HCT116 (cell line): ENCODE results near the gene FAM50A. TPM values are rescaled to one million over a fixed set of nuclear protein-coding genes. Genes with fewer than 3 reads are reported as not detected.

Experiments
- ATAC-seq: fragments of 200-7000 bp; cut with Tn5 transposase; 2 replicates; pipeline ENCODE4 v1.9.1; 2020; ENCODE audit warnings: mild to moderate bottlenecking, moderate library complexity
- BruUV-seq: library from RNA; stranded (reverse); fragments of 400-500 nt; replicated peaks from 2 replicates; lab custom pipeline; 2021; lab: Mats Ljungman, UMichigan
- CTCF ChIA-PET: fragments of 300-600 bp; sonication (Branson Sonifier 250); formaldehyde crosslinking; loops from one replicate; lab custom pipeline; 2021; ENCODE audit warnings: antibody characterized with exemption; lab: Charles Lee
- POLR2A ChIA-PET: fragments of 300-600, 350-600 bp; sonication (Branson Sonifier 250); formaldehyde crosslinking; loops from one replicate; lab custom pipeline; 2021; ENCODE audit warnings: antibody characterized with exemption; lab: Charles Lee
- RAD21 ChIA-PET, 2 experiments: fragments of 300-600 bp; sonication (Branson Sonifier 250); formaldehyde crosslinking; loops; one replicate each; lab custom pipeline; 2023; ENCODE audit warnings: low total read pairs in 2 of 2; ENCODE audit not compliant: uncharacterized antibody in 2 of 2, unreplicated experiment in 2 of 2, low non-redundant PET in 1 of 2; lab: Charles Lee
- DNase-seq: peaks from one replicate; pipeline ENCODE4 v3.0.0-alpha.2; 2010; ENCODE audit warnings: low read depth, low spot score
- H2AFZ ChIP-seq: fragments of 200-600 bp; shearing (Covaris generic), sonication (generic); 2 replicates; pipeline ENCODE4 v1.6.1; 2017; ENCODE audit warnings: low read depth, mixed run types, mixed read lengths, antibody characterized with exemption, low read length; ENCODE audit not compliant: poor library complexity, severe bottlenecking
- H3K27ac ChIP-seq: 2 replicates; pipeline ENCODE4 v1.5.1; 2012; ENCODE audit warnings: low read depth, low read length
- H3K27me3 ChIP-seq: fragments of 200-600 bp; sonication (generic); 2 replicates; pipeline ENCODE4 v1.6.1; 2016; ENCODE audit warnings: mixed run types, low read length, mixed read lengths; ENCODE audit not compliant: insufficient read depth
- H3K36me3 ChIP-seq, 2 experiments: fragments of 200-500 bp in 1 of 2; fragments of 200-600 bp in 1 of 2; sonication (Bioruptor generic) in 1 of 2; sonication (generic) in 1 of 2; 2 replicates each; pipeline versions ENCODE4 v1.5.1 to v1.6.1; 2014 to 2016; ENCODE audit warnings: low read length in 2 of 2, inconsistent platforms in 1 of 2, mixed read lengths in 1 of 2, mixed run types in 1 of 2; ENCODE audit not compliant: insufficient read depth in 2 of 2, control insufficient read depth in 1 of 2
- H3K4me1 ChIP-seq, 2 experiments: fragments of 200-600 bp in 1 of 2; sonication (generic) in 1 of 2; 2 replicates each; pipeline versions ENCODE4 v1.5.1 to v1.6.1; 2012 to 2017; ENCODE audit warnings: low read length in 2 of 2, inconsistent platforms in 1 of 2, mild to moderate bottlenecking in 1 of 2, mixed read lengths in 1 of 2, mixed run types in 1 of 2, moderate library complexity in 1 of 2; ENCODE audit not compliant: insufficient read depth in 2 of 2, control insufficient read depth in 1 of 2
- H3K4me2 ChIP-seq: fragments of 200-600 bp; sonication (generic); 2 replicates; pipeline ENCODE4 v1.6.1; 2017; ENCODE audit warnings: mixed run types, low read length, mixed read lengths
- H3K4me3 ChIP-seq, 2 experiments: fragments of 200-600 bp in 1 of 2; sonication (generic) in 1 of 2; replicated peaks in 1 of 2; 2 replicates each; pipeline ENCODE4 v1.5.1; 2011 to 2016; ENCODE audit warnings: low read length in 2 of 2, control low read depth in 1 of 2, low read depth in 1 of 2, mild to moderate bottlenecking in 1 of 2, mixed read lengths in 1 of 2, mixed run types in 1 of 2
- H3K79me2 ChIP-seq: fragments of 200-600 bp; sonication (generic); 2 replicates; pipeline ENCODE4 v1.6.1; 2017; ENCODE audit warnings: mild to moderate bottlenecking, mixed run types, low read length, moderate library complexity, mixed read lengths; ENCODE audit not compliant: insufficient read depth
- H3K9ac ChIP-seq: fragments of 200-600 bp; sonication (generic); 2 replicates; pipeline ENCODE4 v1.6.1; 2016; ENCODE audit warnings: low read length, mixed read lengths
- H3K9me2 ChIP-seq: fragments of 200-600 bp; sonication (generic), shearing (Covaris generic); 2 replicates; pipeline ENCODE4 v1.6.1; 2017; ENCODE audit warnings: mixed run types, mild to moderate bottlenecking, moderate library complexity; ENCODE audit not compliant: insufficient read depth
- H3K9me3 ChIP-seq, 2 experiments: fragments of 200-500 bp in 1 of 2; fragments of 200-600 bp in 1 of 2; sonication (Bioruptor generic) in 1 of 2; sonication (generic) in 1 of 2; 2 replicates each; pipeline ENCODE4 v1.6.1; 2014 to 2017; ENCODE audit warnings: low read length in 2 of 2, mixed read lengths in 2 of 2, inconsistent platforms in 1 of 2, low read depth in 1 of 2, mild to moderate bottlenecking in 1 of 2, mixed run types in 1 of 2, moderate library complexity in 1 of 2; ENCODE audit not compliant: control insufficient read depth in 1 of 2, insufficient read depth in 1 of 2
- H4K20me1 ChIP-seq: fragments of 200-600 bp; sonication (generic), shearing (Covaris generic); 2 replicates; pipeline ENCODE4 v1.6.1; 2017; ENCODE audit warnings: mixed run types, mild to moderate bottlenecking, moderate library complexity; ENCODE audit not compliant: insufficient read depth
- ELF1 ChIP-seq: IDR thresholded peaks from 2 replicates; pipeline ENCODE4 v1.6.1; 2012; ENCODE audit warnings: low read depth, borderline replicate concordance
- EZH2phosphoT487 ChIP-seq: fragments of 200-600 bp; IDR thresholded peaks from 2 replicates; pipeline ENCODE4 v1.6.1; 2018; ENCODE audit warnings: antibody characterized with exemption, borderline replicate concordance
- FOSL1 ChIP-seq: IDR thresholded peaks from 2 replicates; pipeline ENCODE4 v1.6.1; 2012; ENCODE audit warnings: low read depth
- POLR2AphosphoS5 ChIP-seq: IDR thresholded peaks from 2 replicates; pipeline ENCODE4 v1.6.1; 2011; ENCODE audit warnings: mild to moderate bottlenecking, low read depth, low read length, moderate library complexity
- SRF ChIP-seq: IDR thresholded peaks from 2 replicates; pipeline ENCODE4 v1.6.1; 2012; ENCODE audit warnings: low read depth
- TCF7L2 ChIP-seq: IDR thresholded peaks from 2 replicates; pipeline ENCODE4 v1.7.0; 2011; ENCODE audit warnings: borderline replicate concordance, inconsistent platforms; ENCODE audit not compliant: insufficient read depth, insufficient read length; ENCODE audit errors: extremely low read depth
- ZNF274 ChIP-seq: fragments of 200-500 bp; sonication (Bioruptor generic); IDR thresholded peaks from 2 replicates; pipeline ENCODE4 v1.6.1; 2014; ENCODE audit warnings: mild to moderate bottlenecking, low read depth, low read length, inconsistent platforms
- intact Hi-C: fragments of 100-400 bp; cut with micrococcal nuclease; formaldehyde crosslinking; loops from 2 replicates; pipeline ENCODE4 v1.10.0; 2022
- total RNA-seq: library from RNA; stranded (reverse); gene quantifications from one replicate; pipeline ENCODE4 v1.2.1, GENCODE V29; 2021; ENCODE audit not compliant: unreplicated experiment
- TF ChIP-seq, protein P1 (sequence below): IDR thresholded peaks from 2 replicates; pipeline ENCODE4 v1.6.1; 2012; ENCODE audit warnings: low read depth
- TF ChIP-seq, protein P2 (sequence below), 3 experiments: fragments of 200-600 bp in 1 of 3; sonication (generic) in 1 of 3; IDR thresholded peaks in 2 of 3; conservative IDR thresholded peaks in 1 of 3; 2 replicates each; pipeline ENCODE4 v1.5.1; 2012 to 2017; ENCODE audit warnings: low read depth in 2 of 3, low read length in 2 of 3, antibody characterized with exemption in 1 of 3, borderline replicate concordance in 1 of 3, control low read depth in 1 of 3, mild to moderate bottlenecking in 1 of 3, mixed read lengths in 1 of 3, mixed run types in 1 of 3, moderate library complexity in 1 of 3; ENCODE audit not compliant: insufficient read depth in 1 of 3
- TF ChIP-seq, protein P3 (sequence below): IDR thresholded peaks from 2 replicates; pipeline ENCODE4 v1.6.1; 2012

Gene FAM50A
- total RNA-seq, 1 experiment from 2014 or later = 46.5 TPM

DNA sequence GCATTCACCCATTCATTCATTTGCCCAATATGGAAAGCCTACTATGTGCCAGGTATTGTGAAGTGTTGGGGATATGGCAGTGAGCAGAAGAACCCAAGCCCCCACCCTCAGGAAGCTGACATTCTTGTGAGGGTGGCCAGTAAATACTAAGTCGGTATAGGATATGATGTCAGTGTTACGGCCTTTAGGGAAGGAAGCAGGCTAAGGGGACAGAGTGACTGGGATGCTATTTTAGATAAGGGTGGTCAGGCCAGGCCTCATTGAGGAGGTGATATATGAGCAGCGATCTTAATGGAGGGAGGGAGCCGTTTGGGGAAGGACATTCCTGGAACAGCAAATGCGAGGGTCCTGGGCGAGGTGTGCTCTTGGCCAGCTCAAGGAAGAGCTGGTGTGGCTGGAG lies 13.5 kb upstream of the FAM50A start (continued):
- TF ChIP-seq, protein P1, sequence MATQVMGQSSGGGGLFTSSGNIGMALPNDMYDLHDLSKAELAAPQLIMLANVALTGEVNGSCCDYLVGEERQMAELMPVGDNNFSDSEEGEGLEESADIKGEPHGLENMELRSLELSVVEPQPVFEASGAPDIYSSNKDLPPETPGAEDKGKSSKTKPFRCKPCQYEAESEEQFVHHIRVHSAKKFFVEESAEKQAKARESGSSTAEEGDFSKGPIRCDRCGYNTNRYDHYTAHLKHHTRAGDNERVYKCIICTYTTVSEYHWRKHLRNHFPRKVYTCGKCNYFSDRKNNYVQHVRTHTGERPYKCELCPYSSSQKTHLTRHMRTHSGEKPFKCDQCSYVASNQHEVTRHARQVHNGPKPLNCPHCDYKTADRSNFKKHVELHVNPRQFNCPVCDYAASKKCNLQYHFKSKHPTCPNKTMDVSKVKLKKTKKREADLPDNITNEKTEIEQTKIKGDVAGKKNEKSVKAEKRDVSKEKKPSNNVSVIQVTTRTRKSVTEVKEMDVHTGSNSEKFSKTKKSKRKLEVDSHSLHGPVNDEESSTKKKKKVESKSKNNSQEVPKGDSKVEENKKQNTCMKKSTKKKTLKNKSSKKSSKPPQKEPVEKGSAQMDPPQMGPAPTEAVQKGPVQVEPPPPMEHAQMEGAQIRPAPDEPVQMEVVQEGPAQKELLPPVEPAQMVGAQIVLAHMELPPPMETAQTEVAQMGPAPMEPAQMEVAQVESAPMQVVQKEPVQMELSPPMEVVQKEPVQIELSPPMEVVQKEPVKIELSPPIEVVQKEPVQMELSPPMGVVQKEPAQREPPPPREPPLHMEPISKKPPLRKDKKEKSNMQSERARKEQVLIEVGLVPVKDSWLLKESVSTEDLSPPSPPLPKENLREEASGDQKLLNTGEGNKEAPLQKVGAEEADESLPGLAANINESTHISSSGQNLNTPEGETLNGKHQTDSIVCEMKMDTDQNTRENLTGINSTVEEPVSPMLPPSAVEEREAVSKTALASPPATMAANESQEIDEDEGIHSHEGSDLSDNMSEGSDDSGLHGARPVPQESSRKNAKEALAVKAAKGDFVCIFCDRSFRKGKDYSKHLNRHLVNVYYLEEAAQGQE = no peak
- TF ChIP-seq, protein P2, sequence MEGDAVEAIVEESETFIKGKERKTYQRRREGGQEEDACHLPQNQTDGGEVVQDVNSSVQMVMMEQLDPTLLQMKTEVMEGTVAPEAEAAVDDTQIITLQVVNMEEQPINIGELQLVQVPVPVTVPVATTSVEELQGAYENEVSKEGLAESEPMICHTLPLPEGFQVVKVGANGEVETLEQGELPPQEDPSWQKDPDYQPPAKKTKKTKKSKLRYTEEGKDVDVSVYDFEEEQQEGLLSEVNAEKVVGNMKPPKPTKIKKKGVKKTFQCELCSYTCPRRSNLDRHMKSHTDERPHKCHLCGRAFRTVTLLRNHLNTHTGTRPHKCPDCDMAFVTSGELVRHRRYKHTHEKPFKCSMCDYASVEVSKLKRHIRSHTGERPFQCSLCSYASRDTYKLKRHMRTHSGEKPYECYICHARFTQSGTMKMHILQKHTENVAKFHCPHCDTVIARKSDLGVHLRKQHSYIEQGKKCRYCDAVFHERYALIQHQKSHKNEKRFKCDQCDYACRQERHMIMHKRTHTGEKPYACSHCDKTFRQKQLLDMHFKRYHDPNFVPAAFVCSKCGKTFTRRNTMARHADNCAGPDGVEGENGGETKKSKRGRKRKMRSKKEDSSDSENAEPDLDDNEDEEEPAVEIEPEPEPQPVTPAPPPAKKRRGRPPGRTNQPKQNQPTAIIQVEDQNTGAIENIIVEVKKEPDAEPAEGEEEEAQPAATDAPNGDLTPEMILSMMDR (IDR thresholded peaks at IDR 0.05 in 2 of 3, conservative IDR thresholded peaks at IDR 0.05 in 1 of 3; ENCODE audit: borderline replicate concordance in 1 of 3, insufficient read depth in 1 of 3, low read depth in 2 of 3, low read length in 2 of 3) = no peak
- TF ChIP-seq ELF1 (no peak), FOSL1 (no peak), ZNF274 (no peak)

DNA sequence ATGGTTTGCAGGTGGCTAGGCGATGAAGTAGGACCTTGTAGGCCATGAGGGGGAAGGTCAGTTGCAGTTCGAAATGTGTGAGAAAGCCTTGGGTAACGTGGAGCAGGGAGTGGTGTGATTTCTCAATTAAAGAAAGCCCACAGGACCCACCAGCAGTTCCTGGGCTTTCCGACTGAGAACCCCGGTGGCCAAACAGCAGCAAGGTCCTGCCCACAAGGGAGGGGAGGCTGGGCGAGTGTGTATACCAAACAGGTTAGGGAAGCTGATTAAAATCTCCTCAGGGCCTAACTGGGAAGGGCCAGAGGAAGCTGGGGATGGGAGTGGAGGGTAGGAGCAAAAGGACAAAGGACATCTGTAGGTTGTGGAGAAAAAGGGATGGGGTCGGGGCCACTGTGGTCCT lies 13.0 kb upstream of the FAM50A start:
- no peak overlapping the region for H3K27ac ChIP-seq
- no peaks in the 10 kb centered on the region for H3K9me3 ChIP-seq
- no peak overlapping the region for H3K4me3 ChIP-seq
- POLR2A ChIA-PET = no interaction called here
- H3K9ac ChIP-seq = no peak overlapping the region
- no peak overlapping the region for H3K4me2 ChIP-seq
- ATAC-seq (no peak), DNase-seq (no peak)
- no TSS peak for BruUV-seq
- H3K4me1 ChIP-seq = peaks cover 0 to 15% of the 10 kb centered on the region in 2 experiments; a peak in 2 of 4 replicates
- no peaks in the 10 kb centered on the region for H3K36me3 ChIP-seq
- no peaks in the 10 kb centered on the region for H3K27me3 ChIP-seq
- RAD21 ChIA-PET = no interaction called here
- peaks cover 7% of the 10 kb centered on the region; the same call in 1 of the 2 replicates for H3K79me2 ChIP-seq
- intact Hi-C loops = no loop called here
- H4K20me1 ChIP-seq = no peaks in the 10 kb centered on the region
- CTCF ChIA-PET = no interaction called here
- no peaks in the 10 kb centered on the region for H3K9me2 ChIP-seq
- no peak overlapping the region for H2AFZ ChIP-seq
- TF ChIP-seq SRF (no peak), TCF7L2 (no peak), ELF1 (no peak), ZNF274 (no peak), EZH2phosphoT487 (no peak), POLR2AphosphoS5 (no peak)
- TF ChIP-seq, protein P2 (IDR thresholded peaks at IDR 0.05 in 2 of 3, conservative IDR thresholded peaks at IDR 0.05 in 1 of 3; ENCODE audit: borderline replicate concordance in 1 of 3, insufficient read depth in 1 of 3, low read depth in 2 of 3, low read length in 2 of 3) = no peak
- TF ChIP-seq, protein P3, sequence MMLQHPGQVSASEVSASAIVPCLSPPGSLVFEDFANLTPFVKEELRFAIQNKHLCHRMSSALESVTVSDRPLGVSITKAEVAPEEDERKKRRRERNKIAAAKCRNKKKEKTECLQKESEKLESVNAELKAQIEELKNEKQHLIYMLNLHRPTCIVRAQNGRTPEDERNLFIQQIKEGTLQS = no peak
- TF ChIP-seq, protein P1 = no peak
